Stimulated activated memory B cell treated with anti-CD40 and anti-IgM and Interleukin-4, amounts not matched to agents 10 μg/mL and 1 μg/mL and 100 μg/mL, for 72 hours (primary cell): ENCODE results near the gene RMP24.
"Not testable (repeated sequence)": the region's sequence is repeated elsewhere in the genome, so short reads cannot be mapped to it uniquely, and the experiment has no call there.

Experiments
- ATAC-seq: fragments of 150-1000 bp; cut with Tn5 transposase; 2 replicates; pipeline ENCODE4 v1.10.0; 2021
- H3K27ac Mint-ChIP-seq: one replicate; pipeline ENCODE4 v1.8.0; 2022; ENCODE audit warnings: mild to moderate bottlenecking, mixed read lengths
- H3K27me3 Mint-ChIP-seq: one replicate; pipeline ENCODE4 v1.8.0; 2022; ENCODE audit warnings: mixed read lengths
- H3K36me3 Mint-ChIP-seq: one replicate; pipeline ENCODE4 v1.8.0; 2022; ENCODE audit warnings: mixed read lengths
- H3K4me1 Mint-ChIP-seq: one replicate; pipeline ENCODE4 v1.8.0; 2022; ENCODE audit warnings: mixed read lengths
- H3K4me3 Mint-ChIP-seq: one replicate; pipeline ENCODE4 v1.8.0; 2022; ENCODE audit warnings: mild to moderate bottlenecking, moderate library complexity, mixed read lengths
- H3K9me3 Mint-ChIP-seq: one replicate; pipeline ENCODE4 v1.8.0; 2022; ENCODE audit warnings: mixed read lengths

Gene RMP24

DNA sequence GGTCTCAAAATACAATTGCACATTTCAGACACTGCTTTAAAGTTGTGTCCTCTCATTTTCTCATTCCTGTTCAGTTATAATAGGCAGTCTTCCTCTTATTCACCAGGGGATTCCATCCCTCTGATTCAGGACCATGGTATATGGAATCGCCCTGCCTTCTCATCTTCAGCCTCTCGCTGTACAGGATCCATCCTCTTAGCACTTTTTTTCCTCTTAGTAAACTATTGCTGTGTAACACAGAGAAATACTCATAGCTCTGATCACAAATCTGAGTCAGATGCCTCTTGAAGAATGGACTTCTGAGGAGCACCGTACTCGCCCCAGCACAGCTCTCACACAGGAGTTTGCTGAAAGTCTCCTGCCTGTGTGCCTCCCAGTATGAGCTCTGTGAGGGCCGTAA, 11.3 kb downstream of the RMP24 start:
- ATAC-seq = no peak
- no peak overlapping the region for H3K27ac Mint-ChIP-seq
- no peaks in the 10 kb centered on the region for H3K9me3 Mint-ChIP-seq
- no peaks in the 10 kb centered on the region for H3K4me1 Mint-ChIP-seq
- peaks cover 47% of the 10 kb centered on the region for H3K36me3 Mint-ChIP-seq
- no peak overlapping the region for H3K4me3 Mint-ChIP-seq
- H3K27me3 Mint-ChIP-seq = no peaks in the 10 kb centered on the region

DNA sequence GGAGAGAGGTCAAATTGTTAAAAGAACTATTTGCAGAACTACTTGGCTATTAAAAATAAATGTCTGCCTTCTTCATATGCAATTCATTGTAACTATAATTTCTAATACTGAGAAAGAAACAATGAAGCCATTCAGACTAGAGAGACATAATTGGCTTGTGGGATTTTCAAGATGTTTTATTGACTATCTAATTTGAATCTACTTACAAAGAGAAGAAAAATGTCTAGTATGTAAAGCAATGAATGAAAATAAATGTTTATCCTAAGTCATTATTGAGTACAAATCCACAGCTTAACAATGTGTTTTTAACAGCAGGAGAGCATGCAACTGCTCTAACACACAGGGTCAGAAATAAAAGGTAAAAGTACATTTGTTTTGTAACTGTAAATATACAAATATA, 19.2 kb downstream of the RMP24 start:
- no peaks in the 10 kb centered on the region for H3K27me3 Mint-ChIP-seq
- no peak for ATAC-seq
- H3K27ac Mint-ChIP-seq = no peak overlapping the region
- H3K4me3 Mint-ChIP-seq = no peak overlapping the region
- peaks cover 14% of the 10 kb centered on the region for H3K36me3 Mint-ChIP-seq
- no peaks in the 10 kb centered on the region for H3K9me3 Mint-ChIP-seq
- no peaks in the 10 kb centered on the region for H3K4me1 Mint-ChIP-seq

DNA sequence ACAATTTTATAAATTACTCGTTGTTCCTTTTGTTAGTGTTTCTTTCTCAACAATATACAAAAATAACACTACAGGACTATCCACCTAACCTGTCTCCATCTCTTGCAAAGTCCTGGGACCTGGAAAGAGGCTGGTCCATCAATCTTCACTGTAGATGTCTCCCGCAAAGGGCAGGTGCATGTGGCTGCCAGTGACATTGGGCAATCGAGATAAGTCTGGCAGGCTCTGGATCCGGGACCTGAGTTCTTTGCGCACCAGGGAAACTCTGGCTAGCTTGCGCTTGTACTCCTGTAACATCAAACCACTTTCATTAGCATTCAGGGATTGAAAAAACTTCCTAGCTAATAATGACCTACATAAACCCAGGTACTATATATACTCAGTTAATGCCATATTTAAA, 20.5 kb downstream of the RMP24 start:
- Mint-ChIP-seq H3K27ac (no peak overlapping the region), H3K4me3 (no peak overlapping the region), H3K36me3 (peaks cover 6% of the 10 kb centered on the region), H3K9me3 (no peaks in the 10 kb centered on the region), H3K27me3 (no peaks in the 10 kb centered on the region), H3K4me1 (no peaks in the 10 kb centered on the region)
- ATAC-seq = no peak

DNA sequence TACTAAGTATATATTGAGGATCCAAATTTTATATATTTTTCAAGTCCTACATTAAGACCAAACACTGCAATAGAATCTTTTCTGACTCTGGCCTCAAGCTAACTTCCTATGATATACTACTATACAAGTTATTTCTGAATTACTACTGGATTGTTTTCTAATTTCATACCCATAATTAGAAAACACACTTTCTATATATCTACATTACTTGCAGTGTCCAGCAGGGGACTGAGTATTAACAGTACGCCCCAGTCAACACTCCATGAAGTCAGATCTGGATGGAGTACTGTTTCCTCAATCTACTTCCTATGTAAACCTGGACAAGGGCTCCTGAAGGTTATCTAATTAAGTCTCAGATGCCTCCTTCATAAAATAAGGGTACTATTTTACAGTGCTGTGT, 26.5 kb downstream of the RMP24 start:
- Mint-ChIP-seq H3K4me3 (no peak overlapping the region), H3K36me3 (no peaks in the 10 kb centered on the region), H3K27ac (no peak overlapping the region), H3K4me1 (peaks cover 36% of the 10 kb centered on the region), H3K9me3 (no peaks in the 10 kb centered on the region), H3K27me3 (no peaks in the 10 kb centered on the region)
- no peak for ATAC-seq

DNA sequence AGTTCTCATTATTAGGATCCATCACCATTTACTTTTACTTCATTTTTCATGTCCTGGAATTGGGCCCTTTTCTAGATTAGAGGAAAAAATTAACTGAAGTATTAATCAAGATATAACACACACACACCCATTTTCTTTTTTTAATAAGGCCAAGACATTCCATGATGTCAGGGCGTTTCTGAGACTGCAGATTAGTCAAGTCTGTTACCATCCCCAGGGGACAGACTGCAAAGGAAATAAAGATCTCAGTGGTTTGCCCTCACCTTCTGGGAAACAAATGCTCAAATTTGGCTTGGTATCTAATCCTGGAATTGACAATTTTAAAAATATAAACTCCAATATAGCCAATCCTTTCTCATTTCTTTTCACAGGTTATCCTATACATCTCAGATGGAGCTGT, 27.4 kb downstream of the RMP24 start:
- H3K9me3 Mint-ChIP-seq = no peaks in the 10 kb centered on the region
- no peaks in the 10 kb centered on the region for H3K36me3 Mint-ChIP-seq
- H3K4me3 Mint-ChIP-seq = no peak overlapping the region
- peak; percentile 43 for ATAC-seq
- no peak overlapping the region for H3K27ac Mint-ChIP-seq
- H3K27me3 Mint-ChIP-seq = no peaks in the 10 kb centered on the region
- H3K4me1 Mint-ChIP-seq = peaks cover 36% of the 10 kb centered on the region

DNA sequence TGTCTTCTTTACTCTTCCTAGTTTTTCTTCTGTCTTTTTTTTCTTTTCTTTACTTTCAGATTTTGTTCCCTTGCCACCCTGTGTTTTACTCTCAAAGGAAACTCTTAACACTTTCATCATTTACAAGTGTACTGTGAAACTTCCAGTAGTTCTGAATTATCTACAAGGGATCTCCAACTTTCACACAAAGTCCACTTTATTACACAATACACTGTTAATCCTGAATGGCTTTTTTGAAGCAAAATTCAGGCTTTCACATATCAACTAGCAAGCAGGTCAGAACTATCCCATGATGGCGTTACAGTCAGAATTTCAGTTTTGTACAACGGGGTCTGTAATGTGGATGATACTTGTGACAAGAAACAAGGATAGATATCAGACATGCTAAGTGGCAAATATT, 34.5 kb downstream of the RMP24 start:
- no peak overlapping the region for H3K4me3 Mint-ChIP-seq
- H3K36me3 Mint-ChIP-seq = no peaks in the 10 kb centered on the region
- H3K4me1 Mint-ChIP-seq = peaks cover 11% of the 10 kb centered on the region
- H3K27me3 Mint-ChIP-seq = no peaks in the 10 kb centered on the region
- H3K27ac Mint-ChIP-seq = no peak overlapping the region
- no peak for ATAC-seq
- no peaks in the 10 kb centered on the region for H3K9me3 Mint-ChIP-seq

DNA sequence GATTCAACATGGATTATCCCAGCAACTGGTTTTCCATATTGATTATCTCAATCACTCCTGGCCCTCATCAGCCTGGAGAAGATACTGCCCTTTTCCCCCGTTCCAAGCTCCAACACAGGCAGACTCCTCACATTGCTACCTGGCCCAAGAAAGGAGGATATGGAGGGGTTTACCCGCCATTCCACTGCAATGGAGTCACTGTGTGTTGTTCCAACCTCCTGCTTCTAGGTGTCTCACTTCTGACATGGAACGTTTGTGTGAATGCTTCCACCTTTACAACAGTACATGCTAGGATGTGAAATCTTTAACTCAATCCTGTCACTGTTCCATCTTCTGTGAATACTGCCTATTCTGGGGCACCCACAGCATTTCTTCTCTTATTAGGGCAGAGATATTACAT, 36.7 kb downstream of the RMP24 start:
- Mint-ChIP-seq H3K27ac (no peak overlapping the region), H3K36me3 (peaks cover 6% of the 10 kb centered on the region)

DNA sequence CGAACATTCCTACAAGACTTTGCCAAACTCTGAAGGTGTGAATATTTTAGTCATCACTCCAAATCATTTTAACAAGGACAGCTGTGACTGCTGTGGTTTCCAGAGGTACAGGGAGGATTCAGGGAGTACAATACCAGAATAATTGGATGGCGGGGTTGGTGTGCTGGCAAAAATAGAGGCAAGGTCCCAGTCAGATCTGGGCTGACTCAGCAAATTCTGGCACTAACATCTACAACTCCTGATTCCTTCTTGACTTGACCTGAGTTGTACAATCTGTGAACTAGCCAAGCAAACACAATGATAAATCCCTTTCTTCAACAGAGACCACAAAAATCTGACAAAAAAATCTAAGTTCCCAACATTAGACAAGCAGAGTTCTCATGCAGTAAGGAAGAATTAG, 40.4 kb downstream of the RMP24 start:
- H3K9me3 Mint-ChIP-seq = no peaks in the 10 kb centered on the region
- peaks cover 20% of the 10 kb centered on the region for H3K4me1 Mint-ChIP-seq
- H3K27me3 Mint-ChIP-seq = no peaks in the 10 kb centered on the region
- peaks cover 6% of the 10 kb centered on the region for H3K36me3 Mint-ChIP-seq
- no peak overlapping the region for H3K4me3 Mint-ChIP-seq
- no peak overlapping the region for H3K27ac Mint-ChIP-seq
- ATAC-seq = no peak

More for the DNA sequence above, 36.7 kb downstream of the RMP24 start:
- no peaks in the 10 kb centered on the region for H3K9me3 Mint-ChIP-seq
- no peaks in the 10 kb centered on the region for H3K27me3 Mint-ChIP-seq
- no peak for ATAC-seq
- H3K4me1 Mint-ChIP-seq = no peaks in the 10 kb centered on the region
- no peak overlapping the region for H3K4me3 Mint-ChIP-seq

DNA sequence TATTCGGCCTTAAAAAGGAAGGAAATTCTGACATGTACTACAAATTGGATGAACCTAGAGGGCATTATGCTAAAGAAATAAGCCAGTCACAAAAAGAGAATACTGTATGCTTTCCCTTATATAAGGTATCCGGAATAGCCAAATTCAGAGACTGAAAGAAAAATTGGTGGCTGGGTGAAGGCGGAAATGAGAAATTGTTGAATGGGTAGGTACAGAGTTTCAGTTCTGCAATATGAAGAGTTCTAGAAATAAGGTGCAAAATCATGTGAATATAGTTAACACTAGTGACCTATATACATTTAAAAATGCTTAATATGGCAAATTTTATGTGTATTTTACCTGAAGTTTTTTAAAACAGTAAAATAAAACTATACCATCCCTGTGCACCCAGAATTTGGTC, 43.1 kb downstream of the RMP24 start:
- Mint-ChIP-seq H3K27me3 (no peaks in the 10 kb centered on the region), H3K9me3 (no peaks in the 10 kb centered on the region), H3K4me1 (peaks cover 27% of the 10 kb centered on the region), H3K36me3 (peaks cover 6% of the 10 kb centered on the region), H3K4me3 (no peak overlapping the region), H3K27ac (no peak overlapping the region)
- ATAC-seq = peak; percentile 88

DNA sequence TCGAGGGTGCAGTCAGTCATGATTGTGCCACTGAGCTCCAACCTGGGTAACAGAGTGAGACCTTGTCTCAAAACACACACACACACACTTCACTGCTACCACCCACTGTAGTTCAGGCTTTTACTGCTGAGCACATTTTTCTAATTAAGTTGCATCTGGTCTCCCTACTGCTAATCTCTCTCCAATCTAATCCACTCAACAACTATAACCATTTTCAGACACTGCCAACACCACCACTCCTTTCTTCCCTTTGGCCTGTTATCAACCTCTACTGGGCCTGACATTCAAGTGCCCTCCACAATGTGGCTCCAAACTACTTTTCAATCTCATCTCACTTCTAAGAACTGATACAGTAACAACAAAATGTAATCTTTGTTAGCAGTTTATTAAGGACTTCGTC, 44.8 kb downstream of the RMP24 start:
- Mint-ChIP-seq H3K27ac (no peak overlapping the region), H3K9me3 (no peaks in the 10 kb centered on the region), H3K36me3 (peaks cover 6% of the 10 kb centered on the region), H3K27me3 (no peaks in the 10 kb centered on the region), H3K4me1 (peaks cover 27% of the 10 kb centered on the region), H3K4me3 (no peak overlapping the region)
- ATAC-seq = no peak

DNA sequence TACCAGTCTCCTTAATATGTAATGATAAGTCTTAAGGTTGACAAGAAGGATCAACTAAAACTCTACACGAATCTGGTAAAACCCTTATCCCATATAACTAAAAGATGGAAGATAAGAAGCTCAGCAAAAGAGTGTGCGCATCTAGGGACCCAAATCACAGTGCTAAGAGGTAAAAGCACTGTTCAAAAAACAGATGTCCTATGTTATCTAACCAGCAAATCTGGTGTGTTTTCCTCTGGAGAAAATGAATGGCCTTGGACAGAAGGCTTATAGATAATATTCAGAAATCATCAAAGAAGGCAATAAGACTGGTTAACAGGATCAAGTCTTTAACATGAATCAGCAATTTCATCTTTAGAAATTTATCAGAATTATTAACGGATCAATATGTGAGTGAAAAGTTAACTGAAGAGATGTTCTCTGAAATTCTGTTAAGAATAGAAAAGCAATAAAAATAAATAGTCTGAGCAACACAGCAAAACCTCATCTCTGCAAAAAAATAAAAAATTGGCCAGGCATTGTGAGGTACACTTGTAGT, 47.8 kb downstream of the RMP24 start:
- no peak for ATAC-seq
- H3K9me3 Mint-ChIP-seq = no peaks in the 10 kb centered on the region
- H3K4me3 Mint-ChIP-seq = no peak overlapping the region
- H3K27ac Mint-ChIP-seq = no peak overlapping the region
- peaks cover 23% of the 10 kb centered on the region for H3K4me1 Mint-ChIP-seq
- H3K36me3 Mint-ChIP-seq = peaks cover 11% of the 10 kb centered on the region
- no peaks in the 10 kb centered on the region for H3K27me3 Mint-ChIP-seq

DNA sequence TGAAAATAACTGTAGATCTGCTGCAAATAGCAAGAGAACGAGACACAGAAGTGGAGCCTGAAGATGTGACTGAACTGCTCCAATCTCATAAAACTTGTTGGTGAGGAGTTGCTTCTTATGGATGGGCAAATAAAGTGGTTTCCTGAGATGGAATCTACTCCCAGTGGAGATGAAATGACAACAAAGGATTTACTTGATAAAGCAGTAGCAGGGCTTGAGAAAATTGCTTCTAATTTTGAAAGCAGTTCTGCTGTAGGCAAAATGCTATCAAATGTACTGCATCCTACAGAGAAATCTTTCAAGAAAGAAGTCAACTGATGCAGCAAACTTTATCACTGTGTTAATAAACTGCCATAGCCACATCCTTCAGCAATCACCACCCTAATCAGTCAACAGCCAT, 50.9 kb downstream of the RMP24 start:
- Mint-ChIP-seq H3K36me3 (peaks cover 28% of the 10 kb centered on the region), H3K9me3 (no peaks in the 10 kb centered on the region), H3K4me1 (peaks cover 3% of the 10 kb centered on the region), H3K4me3 (no peak overlapping the region), H3K27ac (no peak overlapping the region), H3K27me3 (no peaks in the 10 kb centered on the region)
- no peak for ATAC-seq

DNA sequence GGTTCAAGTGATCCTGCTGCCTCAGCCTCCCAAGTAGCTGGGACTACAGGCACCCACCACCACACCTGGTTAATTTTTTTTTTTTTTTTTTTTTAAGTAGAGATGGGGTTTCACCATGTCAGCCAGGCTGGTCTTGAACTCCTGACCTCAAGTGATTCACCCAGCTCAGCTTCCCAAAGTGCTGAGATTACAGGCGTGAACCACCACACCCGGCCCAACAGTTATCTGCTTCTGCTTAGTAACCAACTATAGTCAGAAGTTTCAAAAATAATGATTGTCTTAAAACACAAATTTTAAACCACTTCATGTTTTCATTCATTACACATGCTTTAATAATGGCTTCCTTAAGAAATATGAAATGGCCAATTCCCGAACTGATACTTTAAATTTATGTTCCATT, 51.8 kb downstream of the RMP24 start:
- H3K4me3 Mint-ChIP-seq, ATAC-seq, H3K4me1 Mint-ChIP-seq, H3K27me3 Mint-ChIP-seq, H3K9me3 Mint-ChIP-seq, H3K27ac Mint-ChIP-seq: not testable (repeated sequence)
- peaks cover 33% of the 10 kb centered on the region for H3K36me3 Mint-ChIP-seq

DNA sequence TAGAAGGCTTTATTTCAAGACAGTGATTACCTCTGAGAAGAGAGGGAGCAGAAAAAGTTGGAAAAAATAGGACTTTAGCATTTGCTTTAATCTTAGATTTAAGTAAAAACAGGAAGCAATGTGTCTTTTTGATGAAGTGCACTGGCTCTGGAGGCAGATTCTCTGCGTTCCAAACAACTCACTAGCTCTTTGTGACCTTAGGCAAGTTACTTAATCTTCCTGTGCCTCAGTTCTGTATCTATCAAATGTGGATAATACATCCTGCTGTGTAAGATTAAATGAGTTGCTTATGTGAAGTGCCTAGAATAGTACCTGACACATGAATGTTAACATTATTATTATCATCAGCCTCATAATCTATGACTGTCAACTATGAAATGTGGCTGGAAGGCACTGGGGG, 52.5 kb downstream of the RMP24 start:
- H3K4me1 Mint-ChIP-seq = no peaks in the 10 kb centered on the region
- peaks cover 33% of the 10 kb centered on the region for H3K36me3 Mint-ChIP-seq
- no peak for ATAC-seq
- H3K27ac Mint-ChIP-seq = no peak overlapping the region
- H3K9me3 Mint-ChIP-seq = no peaks in the 10 kb centered on the region
- no peak overlapping the region for H3K4me3 Mint-ChIP-seq
- H3K27me3 Mint-ChIP-seq = no peaks in the 10 kb centered on the region

DNA sequence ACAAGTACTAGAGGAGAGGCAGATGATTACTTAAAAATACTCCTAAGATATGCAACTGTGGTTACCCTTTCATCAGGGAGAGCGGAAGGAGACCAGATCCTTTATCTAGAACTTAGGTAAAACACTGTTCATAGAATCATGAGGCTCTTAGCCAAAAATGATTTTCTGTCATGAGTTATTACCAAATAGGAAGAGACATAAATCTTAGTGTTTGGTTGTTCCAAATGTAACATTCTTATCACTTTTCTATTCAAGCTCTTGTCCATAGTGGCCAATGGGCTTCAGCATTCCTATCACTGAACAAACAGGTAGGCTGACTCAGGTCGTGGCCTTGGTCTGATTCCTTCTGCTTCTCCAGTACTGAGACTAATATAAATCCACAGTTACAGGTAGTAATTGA, 56.4 kb downstream of the RMP24 start:
- H3K4me1 Mint-ChIP-seq = peaks cover 21% of the 10 kb centered on the region
- no peak overlapping the region for H3K27ac Mint-ChIP-seq
- H3K9me3 Mint-ChIP-seq = no peaks in the 10 kb centered on the region
- no peak overlapping the region for H3K4me3 Mint-ChIP-seq
- no peaks in the 10 kb centered on the region for H3K27me3 Mint-ChIP-seq
- ATAC-seq = no peak
- peaks cover 38% of the 10 kb centered on the region for H3K36me3 Mint-ChIP-seq
